GM12865 (cell line): ENCODE measurements around the gene SMC3.
A peak's percentile ranks its signal among the peaks of the same experiment; 100 is the strongest.

ENCODE experiments used
- DNase-seq: peaks from one replicate; pipeline ENCODE4 v3.0.0; 2010; ENCODE audit warnings: low read depth
- H3K4me3 ChIP-seq: 2 replicates; pipeline ENCODE4 v1.5.1; 2011; ENCODE audit warnings: mild to moderate bottlenecking, low read depth, low read length, control low read depth
- CTCF ChIP-seq: IDR thresholded peaks from 2 replicates; pipeline ENCODE4 v1.5.1; 2011; ENCODE audit warnings: low read length, control low read depth, low read depth, inconsistent platforms; ENCODE audit not compliant: insufficient read depth; ENCODE audit errors: missing control alignments

Gene SMC3

GRCh38 chr10:110533149-110533548 is 34.3 kb upstream of the SMC3 start:
- H3K4me3 ChIP-seq: no peak overlapping the region
- TF ChIP-seq CTCF: no peak
- DNase-seq: no peak

- no peak for TF ChIP-seq CTCF
- H3K4me3 ChIP-seq: no peak overlapping the region
- no peak for DNase-seq
These were observed 32.9 kb upstream of the SMC3 start for GRCh38 chr10:110534571-110534970.

- no peak overlapping the region for H3K4me3 ChIP-seq
- DNase-seq: peak; percentile 84
- peak; percentile 36 for TF ChIP-seq CTCF
These were observed 31.3 kb upstream of the SMC3 start for GRCh38 chr10:110535958-110536891.

- TF ChIP-seq CTCF: no peak
- H3K4me3 ChIP-seq: no peak overlapping the region
- no peak for DNase-seq
These were observed 28.4 kb upstream of the SMC3 start for GRCh38 chr10:110539091-110539490.

GRCh38 chr10:110540031-110540430 is 27.5 kb upstream of the SMC3 start:
- peak; percentile 38 for DNase-seq
- H3K4me3 ChIP-seq: no peak overlapping the region
- TF ChIP-seq CTCF: no peak

- no peak for TF ChIP-seq CTCF
- DNase-seq: no peak
- H3K4me3 ChIP-seq: no peak overlapping the region
These were observed 22.4 kb upstream of the SMC3 start for GRCh38 chr10:110544958-110545537.
